HG03469 (cell line): Measurements from ENCODE around the gene NEUROG1.
A peak's percentile ranks its signal among the peaks of the same experiment; 100 is the strongest.

Source experiments
- ATAC-seq: cut with Tn5 transposase; IDR thresholded peaks from one replicate; pipeline ENCODE4 v1.9.1; 2021; ENCODE audit warnings: mild to moderate bottlenecking, moderate library complexity, moderate number of reproducible peaks; ENCODE audit not compliant: unreplicated experiment

Gene NEUROG1

GRCh38 chr5:135565266-135565665 is 29.5 kb upstream of the NEUROG1 start:
- ATAC-seq = no peak

- ATAC-seq = no peak
Observed at GRCh38 chr5:135564331-135564730, 28.6 kb upstream of the NEUROG1 start.

DNA sequence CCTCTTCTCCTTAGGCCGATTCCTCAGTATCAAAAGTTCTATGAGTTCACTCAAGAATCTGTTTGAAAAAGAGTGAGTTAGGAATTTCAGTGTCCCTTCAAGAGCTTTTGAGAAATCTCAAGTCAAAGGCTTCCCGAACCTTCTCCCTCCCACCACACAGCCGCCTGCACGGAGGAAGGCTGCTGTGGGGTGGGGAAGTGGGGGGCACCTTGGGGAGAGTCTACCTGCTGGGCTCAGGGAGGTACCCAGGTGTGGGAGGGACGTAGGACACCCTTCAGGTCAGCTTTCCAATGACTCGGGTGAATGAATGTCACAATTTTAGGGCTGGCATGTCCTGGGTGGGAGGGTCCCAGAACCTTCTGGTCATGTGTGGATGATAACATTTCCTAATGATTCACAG is 25.5 kb upstream of the NEUROG1 start:
- no peak for ATAC-seq

- ATAC-seq = peak; percentile 85
Observed at GRCh38 chr5:135560858-135561257, 25.1 kb upstream of the NEUROG1 start.

DNA sequence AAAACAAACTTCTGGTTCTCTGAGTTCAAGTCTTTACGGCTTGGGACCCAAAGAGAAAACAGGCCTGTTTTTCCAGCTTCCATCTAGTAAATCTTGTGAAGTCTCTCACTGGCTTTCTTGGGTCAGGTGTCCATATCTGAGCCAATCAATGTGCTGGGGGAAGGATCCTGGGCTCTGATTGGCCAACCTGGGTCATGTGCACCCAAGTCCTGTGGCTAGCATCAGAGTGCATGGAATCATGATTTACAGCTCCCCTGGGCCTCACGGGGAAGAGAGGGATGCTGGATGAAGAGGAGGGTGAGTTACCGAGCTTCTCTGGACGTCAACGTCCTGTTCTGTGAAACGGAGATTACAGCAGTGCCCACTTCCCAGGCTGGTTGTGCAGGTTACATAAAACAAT is 23.6 kb upstream of the NEUROG1 start:
- no peak for ATAC-seq

GRCh38 chr5:135557076-135557838 is 21.5 kb upstream of the NEUROG1 start:
- no peak for ATAC-seq

DNA sequence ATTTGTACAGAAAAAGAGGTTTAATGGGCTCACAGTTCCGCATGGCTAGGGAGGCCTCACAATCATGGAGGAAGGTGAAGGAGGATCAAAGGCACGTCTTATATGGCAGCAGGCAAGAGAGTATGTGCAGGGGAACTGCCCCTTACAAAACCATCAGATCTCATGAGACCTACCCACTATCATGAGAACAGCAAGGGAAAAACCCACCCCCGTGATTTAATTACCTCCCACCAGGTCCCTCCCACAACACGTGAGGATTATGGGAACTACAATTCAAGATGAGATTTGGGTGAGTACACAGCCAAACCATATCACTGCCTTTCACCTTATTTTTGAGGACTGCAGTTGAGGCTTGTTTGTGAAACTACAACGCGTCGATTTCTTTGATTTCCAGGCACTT is 20.9 kb upstream of the NEUROG1 start:
- ATAC-seq = no peak

- no peak for ATAC-seq
Observed at GRCh38 chr5:135555530-135555929, 19.8 kb upstream of the NEUROG1 start.

GRCh38 chr5:135553688-135554462 is 18.1 kb upstream of the NEUROG1 start:
- no peak for ATAC-seq

GRCh38 chr5:135551593-135552447 is 16.1 kb upstream of the NEUROG1 start:
- ATAC-seq = no peak

- no peak for ATAC-seq
Observed at GRCh38 chr5:135549413-135549812, 13.6 kb upstream of the NEUROG1 start.

- ATAC-seq = no peak
Observed at GRCh38 chr5:135547590-135548254, 12.0 kb upstream of the NEUROG1 start.

DNA sequence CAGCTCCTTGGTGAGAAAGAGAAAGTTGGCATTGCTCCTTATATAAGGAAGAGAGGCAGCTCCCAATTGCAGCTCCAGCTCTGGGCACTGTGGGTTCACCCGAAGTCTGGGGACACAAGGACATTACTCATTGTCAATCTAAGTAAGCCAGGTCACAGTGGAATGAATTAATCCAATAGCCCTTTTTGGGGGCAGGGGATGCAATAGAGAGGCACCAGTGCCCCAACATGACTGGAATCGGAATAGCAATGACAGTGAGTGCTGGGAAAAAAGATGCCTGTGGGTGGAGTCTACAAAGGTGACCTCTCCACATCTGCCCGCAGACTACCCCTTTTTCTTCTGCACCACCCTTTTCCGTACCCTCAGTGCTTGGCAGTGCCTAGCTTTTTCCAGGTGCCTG is 11.1 kb upstream of the NEUROG1 start:
- no peak for ATAC-seq

- ATAC-seq = no peak
Observed at GRCh38 chr5:135546101-135546500, 10.3 kb upstream of the NEUROG1 start.

DNA sequence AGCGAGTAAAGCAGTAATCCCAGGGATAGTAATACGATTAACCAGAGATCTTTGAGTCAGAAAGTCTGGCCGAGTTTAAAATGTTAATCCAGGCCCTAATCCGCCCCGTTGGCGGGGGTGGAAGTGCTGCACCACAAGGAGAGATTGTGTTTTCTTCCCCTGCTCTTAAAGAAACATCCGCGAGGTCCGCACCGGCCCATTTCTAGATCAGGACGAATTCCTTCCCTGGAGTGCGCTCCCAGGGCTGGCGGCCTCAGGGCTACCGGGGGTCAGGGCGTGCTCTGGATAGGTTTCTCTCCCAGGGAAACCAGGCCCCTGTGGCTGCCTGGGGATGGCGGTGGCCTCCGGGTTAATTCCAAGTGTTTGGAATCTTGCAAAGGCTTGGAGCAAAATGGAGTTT is 9.3 kb upstream of the NEUROG1 start:
- ATAC-seq = no peak

DNA sequence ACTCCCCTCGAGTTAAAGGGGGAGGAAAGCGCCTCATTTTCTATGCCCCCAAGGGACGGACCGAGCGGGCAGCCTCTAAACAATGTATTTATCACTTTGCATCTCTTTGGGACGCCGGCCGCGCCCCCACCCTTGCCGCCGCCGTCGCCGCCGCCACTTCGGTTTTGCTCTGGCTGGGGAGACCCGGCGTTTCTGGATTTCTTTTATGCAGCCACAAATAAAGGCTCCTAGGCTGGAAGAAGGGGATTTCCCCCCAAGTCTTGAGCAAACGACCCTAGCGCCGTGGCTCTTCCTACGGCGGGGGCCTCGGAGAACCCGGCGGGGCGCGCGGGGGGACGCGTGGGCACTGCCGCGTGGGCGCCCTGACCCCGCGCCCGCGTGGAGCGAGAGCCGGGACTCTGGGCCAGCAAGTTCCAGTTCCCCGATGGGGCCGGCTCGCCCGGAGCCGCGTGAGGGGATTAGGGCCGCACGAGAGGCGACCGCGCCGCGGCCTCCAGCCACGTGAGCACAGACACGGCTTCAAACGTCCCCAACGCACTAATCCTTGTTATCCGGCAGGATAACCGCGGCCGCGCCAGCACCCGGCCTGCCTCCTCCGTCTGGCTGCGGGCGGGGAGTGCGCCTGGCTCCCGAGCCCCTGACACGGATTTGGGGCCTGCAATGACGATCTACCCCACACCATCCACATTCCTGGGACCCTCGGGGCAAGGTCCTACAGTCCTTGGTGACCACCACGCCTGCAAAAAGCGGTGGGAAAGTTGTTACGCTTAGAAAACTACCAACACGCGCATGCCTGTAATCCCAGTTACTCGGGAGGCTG is 7.9 kb upstream of the NEUROG1 start:
- ATAC-seq = no peak

DNA sequence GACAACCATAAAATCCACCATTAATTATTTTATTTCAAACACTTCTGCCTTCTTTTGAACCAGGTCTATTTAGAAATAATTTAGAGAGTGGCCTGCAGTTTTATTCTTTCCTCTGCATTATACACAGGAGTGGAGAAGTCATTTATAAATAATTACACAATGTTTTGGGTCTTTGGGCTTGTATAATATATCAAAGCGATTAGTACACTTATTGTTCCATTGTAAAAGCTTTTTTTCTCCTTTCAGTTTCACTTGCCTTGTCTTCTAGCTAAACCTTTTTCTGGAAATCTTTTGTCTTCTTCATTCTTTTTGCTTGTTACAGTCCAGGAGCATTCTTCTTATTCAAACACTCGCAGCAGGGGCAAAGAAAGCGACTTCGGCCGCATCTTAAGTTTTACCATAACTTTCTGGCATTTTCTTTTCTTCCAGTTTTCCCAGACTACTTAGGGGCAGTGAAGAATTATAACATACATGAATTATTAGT is 7.3 kb upstream of the NEUROG1 start:
- ATAC-seq = no peak

GRCh38 chr5:135541807-135542502 is 6.2 kb upstream of the NEUROG1 start:
- ATAC-seq = no peak

DNA sequence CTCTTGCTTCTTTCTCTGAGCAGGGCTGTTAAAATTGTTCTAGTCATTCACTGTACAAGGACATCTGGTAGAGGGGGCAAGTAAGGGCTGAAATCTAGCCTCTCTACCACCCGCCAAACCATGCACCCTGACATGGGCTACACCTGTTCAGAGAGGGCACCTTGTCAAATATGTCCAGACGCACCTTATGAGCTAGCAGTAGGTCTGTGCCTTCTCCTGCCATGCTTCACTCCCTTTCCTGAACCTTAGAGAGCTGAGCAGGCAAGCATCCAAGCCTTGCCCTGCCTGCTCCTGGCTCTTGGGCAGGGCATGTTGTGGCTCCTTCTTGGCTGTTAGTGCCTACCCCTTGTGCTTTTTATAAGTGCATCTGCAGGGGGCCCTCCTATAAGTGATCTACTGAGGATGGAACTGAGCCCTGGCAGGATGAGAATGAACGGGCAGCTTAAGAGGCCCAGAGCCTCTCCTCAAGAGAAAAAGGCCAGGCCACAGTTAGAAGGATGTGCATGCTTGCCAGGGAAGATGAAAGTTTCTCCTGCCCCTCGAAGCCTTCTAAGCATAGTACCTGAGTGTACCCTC is 3.8 kb upstream of the NEUROG1 start:
- ATAC-seq = no peak
